Measurements from ENCODE around the gene CORO2B.

The CORO2B gene, protein sequence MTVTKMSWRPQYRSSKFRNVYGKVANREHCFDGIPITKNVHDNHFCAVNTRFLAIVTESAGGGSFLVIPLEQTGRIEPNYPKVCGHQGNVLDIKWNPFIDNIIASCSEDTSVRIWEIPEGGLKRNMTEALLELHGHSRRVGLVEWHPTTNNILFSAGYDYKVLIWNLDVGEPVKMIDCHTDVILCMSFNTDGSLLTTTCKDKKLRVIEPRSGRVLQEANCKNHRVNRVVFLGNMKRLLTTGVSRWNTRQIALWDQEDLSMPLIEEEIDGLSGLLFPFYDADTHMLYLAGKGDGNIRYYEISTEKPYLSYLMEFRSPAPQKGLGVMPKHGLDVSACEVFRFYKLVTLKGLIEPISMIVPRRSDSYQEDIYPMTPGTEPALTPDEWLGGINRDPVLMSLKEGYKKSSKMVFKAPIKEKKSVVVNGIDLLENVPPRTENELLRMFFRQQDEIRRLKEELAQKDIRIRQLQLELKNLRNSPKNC

DNA sequence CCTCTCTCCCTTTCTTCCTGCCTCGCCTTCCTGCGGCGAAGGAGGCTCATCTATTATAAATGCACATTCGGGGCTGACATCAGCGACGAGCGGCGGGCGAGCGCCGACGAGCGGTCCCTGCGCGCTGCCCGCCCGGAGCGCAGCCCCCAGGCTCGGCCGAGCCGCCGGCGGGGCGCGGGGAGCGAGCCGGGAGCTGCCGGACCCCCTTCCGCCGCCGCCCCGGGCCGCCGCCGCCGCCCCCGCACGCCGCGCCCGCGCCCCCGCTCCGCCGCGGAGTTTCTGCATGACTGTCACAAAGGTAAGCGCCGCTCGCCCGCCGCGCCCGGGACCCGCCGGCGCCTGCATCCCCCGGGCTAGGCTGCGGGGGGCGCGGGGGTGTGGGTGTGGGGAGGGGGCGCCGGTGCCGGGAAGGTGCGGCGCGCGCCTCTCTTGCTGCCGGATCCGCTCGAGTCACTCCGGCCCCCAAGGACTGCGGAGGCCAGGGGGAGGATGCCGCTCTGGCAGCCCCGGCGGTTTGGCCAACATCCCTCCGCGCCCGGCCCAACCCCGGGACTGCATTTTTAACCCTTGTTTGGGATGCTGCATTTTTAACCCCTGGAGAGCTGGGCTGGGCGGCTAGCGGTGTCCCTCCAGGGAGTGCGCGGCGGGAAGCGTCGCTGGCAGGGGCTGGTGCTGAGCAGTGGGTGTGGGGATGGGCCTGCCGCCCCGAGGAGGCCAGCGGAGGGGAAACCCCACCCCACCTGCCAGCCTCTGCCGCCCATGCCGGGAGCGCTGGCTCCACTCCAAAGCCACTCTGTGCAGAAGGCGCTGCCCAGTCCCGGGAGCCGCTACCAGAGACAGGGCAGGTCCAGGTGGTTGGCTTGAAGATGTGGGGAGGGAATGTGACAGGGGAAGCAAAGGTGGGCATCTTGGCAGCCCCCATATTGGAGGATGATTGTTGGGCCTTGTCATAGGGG, at the start of gene CORO2B:
TSS of gene CORO2B (plus strand) at position 14 of the 956 bp plus-strand sequence. CDS start at position 284, 270 bp downstream.
- no peak for DNase-seq

- DNase-seq = no peak
Measured at GRCh38 chr15:68531387-68532179, 47.2 kb upstream of the CORO2B start.

DNA sequence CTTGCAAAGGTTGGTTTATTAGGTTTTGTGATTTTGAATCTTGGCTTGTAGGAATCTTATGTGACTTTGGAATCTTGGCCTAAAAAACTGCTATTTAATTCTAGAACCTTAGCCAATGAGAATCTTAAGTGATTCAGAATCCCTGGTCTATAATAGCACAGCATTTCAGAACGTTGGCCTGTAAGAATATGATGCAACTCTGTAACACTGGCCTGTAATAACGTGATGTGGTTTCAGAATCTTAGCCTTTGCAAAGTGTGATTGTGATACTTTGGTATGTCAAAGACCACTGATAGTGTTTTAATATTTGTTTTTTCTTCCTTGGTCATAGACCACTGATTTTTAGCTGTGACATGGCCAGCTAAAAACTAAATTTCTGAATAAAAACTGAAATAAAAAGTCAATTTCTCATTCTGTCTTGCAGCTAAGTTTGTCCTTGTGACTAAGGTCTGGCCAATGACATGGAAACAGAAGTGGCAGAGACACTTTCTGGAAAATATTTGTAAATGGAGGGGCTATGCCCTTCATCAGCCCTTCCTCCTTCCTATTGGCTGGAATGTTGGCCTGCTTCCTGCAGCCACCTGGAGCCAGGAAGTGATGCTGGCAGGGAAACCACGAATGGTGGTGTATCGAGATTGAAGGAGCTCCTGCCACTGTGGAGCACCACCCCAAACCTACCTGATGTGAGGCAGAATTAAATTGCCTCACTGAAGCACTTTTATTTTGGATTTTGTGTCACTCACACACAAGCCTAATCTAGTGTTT, 42.3 kb upstream of the CORO2B start:
- DNase-seq = no peak

DNA sequence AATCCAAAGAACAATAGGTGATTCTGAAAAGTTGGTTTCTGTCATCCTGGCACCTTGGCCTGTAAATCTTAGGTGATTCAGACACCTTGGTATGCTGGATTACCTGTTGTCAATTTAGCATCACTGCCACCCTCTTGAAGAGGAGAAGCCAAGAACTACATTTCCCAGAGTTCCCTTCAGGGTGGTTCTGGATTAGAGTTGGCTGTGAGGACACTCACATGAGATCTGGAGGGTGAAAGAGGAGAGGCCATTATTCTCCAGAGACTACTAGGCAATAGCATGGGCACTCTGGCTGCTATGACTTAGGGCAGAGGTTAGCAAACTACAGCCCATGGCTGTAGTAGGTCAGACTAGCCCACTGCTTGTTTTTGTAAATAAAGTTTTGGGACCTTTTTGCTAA, 41.7 kb upstream of the CORO2B start:
- DNase-seq = no peak

DNA sequence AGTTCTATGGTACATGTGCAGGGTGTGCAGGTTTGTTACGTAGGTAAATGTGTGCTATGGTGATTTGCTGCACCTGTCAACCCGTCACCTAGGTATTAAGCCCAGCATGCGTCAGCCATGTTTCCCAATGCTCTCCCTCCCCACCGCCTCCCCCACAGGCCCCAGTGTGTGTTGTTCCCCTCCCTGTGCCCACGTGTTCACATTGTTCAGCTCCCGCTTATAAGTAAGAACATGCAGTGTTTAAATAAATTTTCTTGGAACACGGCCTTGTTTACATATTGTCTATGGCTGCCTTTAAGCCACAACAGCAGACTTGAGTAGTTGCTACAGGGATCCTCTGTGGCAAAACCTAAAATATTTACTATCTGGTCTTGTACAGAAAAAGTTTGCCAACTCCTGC, 41.3 kb upstream of the CORO2B start:
- no peak for DNase-seq

GRCh38 chr15:68538311-68538710, 40.5 kb upstream of the CORO2B start:
- DNase-seq = no peak

GRCh38 chr15:68541743-68542142, 37.0 kb upstream of the CORO2B start:
- DNase-seq = no peak

DNA sequence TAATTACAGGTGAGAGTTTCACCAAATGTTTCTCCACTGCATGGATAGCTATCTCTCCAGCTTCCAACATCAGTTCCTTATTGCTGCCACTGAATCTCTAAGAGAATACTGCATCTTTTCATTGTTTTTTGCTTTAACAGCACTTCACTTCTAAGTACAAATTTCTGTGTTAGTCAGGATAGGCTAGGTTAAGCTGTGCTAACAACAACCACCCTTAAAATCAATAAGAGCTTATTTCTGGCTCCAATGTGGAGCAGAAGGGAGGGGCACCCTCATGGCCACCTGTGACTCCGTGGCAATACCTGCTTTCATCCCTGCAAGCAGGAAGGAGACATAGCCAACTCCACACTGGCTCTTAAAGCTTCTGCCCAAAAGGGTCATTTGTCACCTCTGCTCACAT, 36.4 kb upstream of the CORO2B start:
- DNase-seq = no peak

DNA sequence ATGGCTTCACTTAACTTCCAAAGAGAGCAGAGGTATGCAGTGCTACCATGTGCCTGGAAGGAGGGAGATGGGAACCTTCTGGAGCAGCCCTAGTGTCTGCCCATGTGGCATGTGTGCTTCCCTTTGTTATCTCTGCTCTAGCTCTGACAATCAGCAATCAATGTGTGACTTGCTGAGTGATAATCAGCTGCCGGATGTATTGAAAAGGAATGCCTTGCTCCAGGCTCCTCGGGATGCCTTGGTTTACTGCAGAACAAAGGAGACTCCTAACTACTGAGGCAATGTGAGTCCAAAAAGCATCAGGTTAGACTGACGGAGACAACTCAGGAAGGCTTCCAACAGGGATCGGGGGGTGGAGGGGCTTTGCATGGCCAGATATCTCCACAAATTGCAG, 36.0 kb upstream of the CORO2B start:
- no peak for DNase-seq

GRCh38 chr15:68543165-68544008, 35.4 kb upstream of the CORO2B start:
- no peak for DNase-seq

- no peak for DNase-seq
Measured at GRCh38 chr15:68546318-68546717, 32.5 kb upstream of the CORO2B start.

DNA sequence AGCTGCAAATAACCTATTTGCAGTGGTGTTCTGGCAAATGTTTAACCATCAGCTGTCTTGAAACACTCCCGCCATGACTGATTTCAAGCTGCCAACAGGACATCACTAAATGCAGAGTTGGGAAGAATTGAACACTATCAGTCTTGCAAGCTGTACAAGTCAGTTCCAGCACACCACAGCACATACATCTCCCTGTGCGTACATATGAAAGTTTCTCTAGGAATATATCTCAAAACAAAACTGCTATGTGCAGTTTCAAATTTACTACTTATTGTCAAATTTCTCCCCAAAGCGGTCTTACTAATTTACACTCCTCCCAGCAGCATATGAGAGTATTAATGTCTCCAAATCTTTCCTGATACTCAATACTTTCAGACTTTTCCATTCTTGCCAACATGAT, 30.4 kb upstream of the CORO2B start:
- DNase-seq = no peak

GRCh38 chr15:68550004-68550403, 28.8 kb upstream of the CORO2B start:
- DNase-seq = no peak

- DNase-seq = peak; percentile 63
Measured at GRCh38 chr15:68550498-68551295, 28.1 kb upstream of the CORO2B start.

DNA sequence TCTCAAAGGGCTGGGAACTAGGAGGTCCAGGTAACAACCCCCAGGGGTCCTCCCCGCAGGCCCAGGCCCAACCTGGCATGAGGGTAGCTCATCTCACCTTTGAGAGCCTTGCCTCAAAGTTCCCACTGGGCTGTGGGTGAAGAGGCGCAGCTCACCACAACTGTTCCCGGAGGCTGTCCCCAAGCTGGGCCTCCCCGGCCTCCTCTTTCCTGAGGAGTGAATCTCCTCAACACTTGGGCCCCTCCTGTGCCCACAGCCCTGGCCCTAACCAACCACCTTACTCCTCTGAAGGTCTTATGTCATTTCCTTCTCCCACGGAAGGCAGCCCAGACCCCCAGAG, 27.5 kb upstream of the CORO2B start:
- DNase-seq = no peak

GRCh38 chr15:68552344-68552743, 26.4 kb upstream of the CORO2B start:
- DNase-seq = no peak

DNA sequence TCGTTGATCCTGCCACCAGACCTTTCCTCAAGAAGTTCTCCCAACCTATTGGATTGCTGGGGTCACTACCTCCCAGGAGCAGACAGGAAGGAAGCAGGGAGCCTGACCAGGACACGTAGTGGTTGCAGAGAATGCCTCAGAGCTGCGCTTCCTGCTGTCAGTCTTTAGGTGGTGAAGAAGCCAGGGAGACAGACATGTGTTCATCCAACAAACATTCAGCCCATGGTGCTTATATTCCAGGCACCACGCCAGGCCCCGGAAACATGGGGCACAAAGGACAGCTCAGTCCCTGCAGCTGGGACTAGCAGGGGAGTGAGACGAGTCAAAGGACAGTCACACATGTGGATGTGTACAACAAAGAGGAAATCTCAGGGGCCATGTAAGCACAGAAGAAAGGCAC, 26.0 kb upstream of the CORO2B start:
- no peak for DNase-seq

GRCh38 chr15:68553314-68553993, 25.3 kb upstream of the CORO2B start:
- DNase-seq = no peak

- peak; percentile 56 for DNase-seq
Measured at GRCh38 chr15:68553994-68554720, 24.6 kb upstream of the CORO2B start.

All from CD4-positive, alpha-beta T cell treated with Interleukin-10 for 1 hour (primary cell).